Head of caudate nucleus (tissue), 42 donors: ENCODE data around the gene PTPRD.

Experiments used
- DNase-seq, 42 donors: peaks; one replicate each; pipeline versions ENCODE4 v3.0.0 to v3.0.0-alpha.2; 2020 to 2021; ENCODE audit warnings: mixed read lengths in 7 of 42
- intact Hi-C: fragments of 100-400 bp; cut with DNase I; formaldehyde crosslinking; loops from one replicate; pipeline ENCODE4 v1.15.0; 2022

The PTPRD gene

GRCh38 chr9:9612755-9613154 lies 1000.0 kb downstream of the PTPRD start:
- DNase-seq: no peak
- intact Hi-C loops: no loop called here

GRCh38 chr9:9612270-9612669 lies 1000.5 kb downstream of the PTPRD start:
- no peak for DNase-seq
- intact Hi-C loops: no loop called here

- intact Hi-C loops: loop anchor here (5.0 to 10.0 kb wide), 2 partner anchors 187 to 339 kb away; no protein-coding TSS in a partner anchor
- no peak for DNase-seq
Observed at GRCh38 chr9:9605681-9606080, 1007.1 kb downstream of the PTPRD start.

GRCh38 chr9:9603345-9603744 lies 1009.5 kb downstream of the PTPRD start:
- no peak for DNase-seq
- intact Hi-C loops: loop anchor here (10.0 kb wide), 1 partner anchor 341 kb away; no protein-coding TSS in a partner anchor

- DNase-seq: no peak
- intact Hi-C loops: no loop called here
Observed at GRCh38 chr9:9598723-9599122, 1014.1 kb downstream of the PTPRD start.

- intact Hi-C loops: no loop called here
- DNase-seq: no peak
Observed at GRCh38 chr9:9592104-9592503, 1020.7 kb downstream of the PTPRD start.

GRCh38 chr9:9585920-9586319 lies 1026.9 kb downstream of the PTPRD start:
- intact Hi-C loops: no loop called here
- DNase-seq: no peak

- DNase-seq: no peak
- intact Hi-C loops: no loop called here
Observed at GRCh38 chr9:9574080-9574479, 1038.7 kb downstream of the PTPRD start.

- DNase-seq: no peak
- intact Hi-C loops: no loop called here
Observed at GRCh38 chr9:9565700-9566099, 1047.1 kb downstream of the PTPRD start.

GRCh38 chr9:9563817-9564216 lies 1049.0 kb downstream of the PTPRD start:
- intact Hi-C loops: no loop called here

GRCh38 chr9:9560382-9561035 lies 1052.3 kb downstream of the PTPRD start:
- no peak for DNase-seq
- intact Hi-C loops: no loop called here

More at GRCh38 chr9:9563817-9564216, 1049.0 kb downstream of the PTPRD start:
- DNase-seq: no peak

- intact Hi-C loops: no loop called here
- DNase-seq: no peak
Observed at GRCh38 chr9:9558907-9559306, 1053.9 kb downstream of the PTPRD start.

- intact Hi-C loops: no loop called here
- DNase-seq: no peak
Observed at GRCh38 chr9:9557804-9558334, 1054.9 kb downstream of the PTPRD start.

GRCh38 chr9:9556865-9557803 lies 1055.7 kb downstream of the PTPRD start:
- no peak for DNase-seq
- intact Hi-C loops: no loop called here

GRCh38 chr9:9552665-9553064 lies 1060.1 kb downstream of the PTPRD start:
- no peak for DNase-seq
- intact Hi-C loops: no loop called here

- DNase-seq: no peak
- intact Hi-C loops: no loop called here
Observed at GRCh38 chr9:9538766-9539165, 1074.0 kb downstream of the PTPRD start.

GRCh38 chr9:9538356-9538755 lies 1074.4 kb downstream of the PTPRD start:
- intact Hi-C loops: no loop called here
- DNase-seq: no peak

GRCh38 chr9:9536523-9536922 lies 1076.3 kb downstream of the PTPRD start:
- intact Hi-C loops: no loop called here
- DNase-seq: no peak

GRCh38 chr9:9523476-9524139 lies 1089.2 kb downstream of the PTPRD start:
- intact Hi-C loops: no loop called here
- no peak for DNase-seq

- intact Hi-C loops: no loop called here
- no peak for DNase-seq
Observed at GRCh38 chr9:9522406-9522805, 1090.4 kb downstream of the PTPRD start.
